Prostate gland (tissue), 2 donors: ENCODE measurements around the gene GOLGA8H.
"Not testable (repeated sequence)": the region's sequence is repeated elsewhere in the genome, so short reads cannot be mapped to it uniquely, and the experiment has no call there.

Experiments used
- POLR2A ChIP-seq: fragments of 450-650 bp; IDR thresholded peaks from one replicate; pipeline ENCODE4 v1.6.1; 2016; ENCODE audit warnings: antibody characterized with exemption, mild to moderate bottlenecking
- TF ChIP-seq, protein P1 (sequence below), 4 experiments: fragments of 200-600 bp in 2 of 4; fragments of 450-650 bp in 2 of 4; sonication (generic) in 2 of 4; IDR thresholded peaks; 1 replicate in 3 of 4; 2 replicates in 1 of 4; pipeline ENCODE4 v1.5.1; 2016 to 2019; ENCODE audit warnings: antibody characterized with exemption in 4 of 4, mild to moderate bottlenecking in 2 of 4, moderate library complexity in 2 of 4

DNA sequence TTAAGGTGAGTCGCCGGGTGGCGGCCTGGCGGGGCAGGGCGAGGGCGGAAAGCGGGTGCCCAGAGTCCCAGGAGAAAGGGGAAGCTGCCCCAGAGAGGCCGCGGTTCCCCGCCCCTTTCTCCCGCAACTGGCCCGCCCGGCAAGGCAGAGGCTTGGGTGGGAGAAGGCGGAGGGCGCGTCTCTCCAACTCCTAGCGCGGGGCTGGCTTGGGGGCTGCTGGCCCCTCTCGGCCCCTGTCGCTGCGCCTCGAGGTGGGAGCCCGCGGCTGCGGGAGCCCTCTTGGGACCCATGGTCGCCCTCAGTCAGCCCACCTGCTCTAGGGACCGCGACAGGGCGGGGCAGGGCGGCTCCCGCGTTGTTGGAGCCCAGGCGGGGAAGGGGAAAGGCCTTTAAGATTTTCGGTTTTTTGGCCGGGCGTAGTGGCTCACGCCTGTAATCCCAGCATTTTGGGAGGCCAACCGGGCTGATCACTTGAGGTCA, 30.8 kb upstream of the GOLGA8H start:
- not testable (repeated sequence) for TF ChIP-seq POLR2A
- TF ChIP-seq, protein P1, sequence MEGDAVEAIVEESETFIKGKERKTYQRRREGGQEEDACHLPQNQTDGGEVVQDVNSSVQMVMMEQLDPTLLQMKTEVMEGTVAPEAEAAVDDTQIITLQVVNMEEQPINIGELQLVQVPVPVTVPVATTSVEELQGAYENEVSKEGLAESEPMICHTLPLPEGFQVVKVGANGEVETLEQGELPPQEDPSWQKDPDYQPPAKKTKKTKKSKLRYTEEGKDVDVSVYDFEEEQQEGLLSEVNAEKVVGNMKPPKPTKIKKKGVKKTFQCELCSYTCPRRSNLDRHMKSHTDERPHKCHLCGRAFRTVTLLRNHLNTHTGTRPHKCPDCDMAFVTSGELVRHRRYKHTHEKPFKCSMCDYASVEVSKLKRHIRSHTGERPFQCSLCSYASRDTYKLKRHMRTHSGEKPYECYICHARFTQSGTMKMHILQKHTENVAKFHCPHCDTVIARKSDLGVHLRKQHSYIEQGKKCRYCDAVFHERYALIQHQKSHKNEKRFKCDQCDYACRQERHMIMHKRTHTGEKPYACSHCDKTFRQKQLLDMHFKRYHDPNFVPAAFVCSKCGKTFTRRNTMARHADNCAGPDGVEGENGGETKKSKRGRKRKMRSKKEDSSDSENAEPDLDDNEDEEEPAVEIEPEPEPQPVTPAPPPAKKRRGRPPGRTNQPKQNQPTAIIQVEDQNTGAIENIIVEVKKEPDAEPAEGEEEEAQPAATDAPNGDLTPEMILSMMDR (IDR thresholded peaks at IDR 0.05): not testable (repeated sequence)
